ENCODE results near the gene ZNF521.

Gene ZNF521

DNA sequence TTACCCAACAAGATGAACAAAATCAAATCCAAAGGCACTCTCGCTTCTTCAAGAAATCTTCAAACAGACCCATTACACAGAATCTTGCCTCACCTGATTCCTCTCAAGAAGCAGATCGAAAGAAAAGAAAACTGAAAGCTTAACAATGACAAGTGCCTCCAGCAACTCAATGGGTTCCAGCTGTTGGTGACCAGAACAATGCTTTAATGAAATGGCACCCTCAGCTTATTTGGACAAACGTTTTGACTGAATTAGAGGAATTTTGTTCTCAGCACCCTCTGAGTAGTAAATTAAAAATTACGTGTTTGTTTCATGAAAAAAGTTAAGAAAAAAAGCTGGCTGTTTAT lies 211.0 kb downstream of the ZNF521 start:
- no peak overlapping the region for H3K4me3 ChIP-seq (ENCODE audit: low read depth, low read length)
- TF ChIP-seq, protein P1, sequence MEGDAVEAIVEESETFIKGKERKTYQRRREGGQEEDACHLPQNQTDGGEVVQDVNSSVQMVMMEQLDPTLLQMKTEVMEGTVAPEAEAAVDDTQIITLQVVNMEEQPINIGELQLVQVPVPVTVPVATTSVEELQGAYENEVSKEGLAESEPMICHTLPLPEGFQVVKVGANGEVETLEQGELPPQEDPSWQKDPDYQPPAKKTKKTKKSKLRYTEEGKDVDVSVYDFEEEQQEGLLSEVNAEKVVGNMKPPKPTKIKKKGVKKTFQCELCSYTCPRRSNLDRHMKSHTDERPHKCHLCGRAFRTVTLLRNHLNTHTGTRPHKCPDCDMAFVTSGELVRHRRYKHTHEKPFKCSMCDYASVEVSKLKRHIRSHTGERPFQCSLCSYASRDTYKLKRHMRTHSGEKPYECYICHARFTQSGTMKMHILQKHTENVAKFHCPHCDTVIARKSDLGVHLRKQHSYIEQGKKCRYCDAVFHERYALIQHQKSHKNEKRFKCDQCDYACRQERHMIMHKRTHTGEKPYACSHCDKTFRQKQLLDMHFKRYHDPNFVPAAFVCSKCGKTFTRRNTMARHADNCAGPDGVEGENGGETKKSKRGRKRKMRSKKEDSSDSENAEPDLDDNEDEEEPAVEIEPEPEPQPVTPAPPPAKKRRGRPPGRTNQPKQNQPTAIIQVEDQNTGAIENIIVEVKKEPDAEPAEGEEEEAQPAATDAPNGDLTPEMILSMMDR (IDR thresholded peaks at IDR 0.05; ENCODE audit: low read depth, low read length), result no peak

DNA sequence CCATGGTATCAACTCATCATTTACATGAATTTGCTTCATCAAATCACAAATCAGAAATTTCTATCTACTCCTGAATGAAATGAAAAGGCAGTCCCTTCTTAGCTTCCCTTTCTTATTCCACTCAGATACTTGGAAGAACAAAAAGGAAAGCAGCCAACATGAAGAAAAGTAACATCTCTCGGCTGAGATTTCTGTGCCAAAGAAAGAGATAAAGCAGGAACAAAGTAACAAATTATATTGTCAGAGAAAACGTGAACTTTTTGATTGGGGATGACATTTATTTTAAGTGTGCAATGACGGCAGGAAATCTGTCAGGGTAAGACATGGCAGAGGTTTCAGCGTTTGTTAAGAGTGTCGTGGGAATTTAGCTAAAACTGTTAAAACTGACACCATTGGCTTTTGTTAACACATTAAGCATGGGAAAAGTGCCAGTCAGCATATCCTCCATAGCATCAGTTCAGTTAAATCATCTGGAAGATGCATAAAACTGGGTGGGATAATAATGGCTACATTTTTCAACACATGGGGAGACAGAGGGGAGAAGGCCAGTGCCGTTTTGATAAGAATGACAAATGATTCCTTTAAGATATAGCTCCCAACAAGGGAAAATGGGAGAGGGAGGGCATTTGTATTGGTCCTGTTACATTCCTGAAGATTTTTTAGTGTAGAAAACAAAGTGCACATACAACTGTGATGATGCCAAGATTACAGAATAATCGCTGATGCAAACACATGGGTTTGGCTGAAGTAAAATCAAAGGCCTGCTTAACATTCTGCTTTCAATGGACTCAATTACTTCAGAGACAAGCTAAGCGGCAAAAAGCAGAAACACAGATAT lies 211.6 kb downstream of the ZNF521 start:
- no peak overlapping the region for H3K4me3 ChIP-seq (ENCODE audit: low read depth, low read length)
- TF ChIP-seq, protein P1 (IDR thresholded peaks at IDR 0.05; ENCODE audit: low read depth, low read length), result no peak

DNA sequence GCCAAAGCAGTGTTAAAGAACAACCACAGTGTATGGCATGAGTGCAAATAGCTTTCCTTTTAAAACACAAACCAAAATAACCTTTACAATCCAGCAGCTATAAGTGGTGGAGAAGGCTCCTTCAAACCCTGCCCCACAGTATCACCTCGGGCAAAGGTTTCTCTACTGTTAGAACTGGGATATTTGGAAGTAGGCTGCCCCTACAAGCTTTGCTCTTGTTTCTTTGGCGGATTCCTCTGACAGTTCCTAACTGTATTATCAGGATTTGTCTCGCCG lies 214.8 kb downstream of the ZNF521 start:
- TF ChIP-seq, protein P1 (IDR thresholded peaks at IDR 0.05; ENCODE audit: low read depth, low read length), result no peak
- no peak overlapping the region for H3K4me3 ChIP-seq (ENCODE audit: low read depth, low read length)

DNA sequence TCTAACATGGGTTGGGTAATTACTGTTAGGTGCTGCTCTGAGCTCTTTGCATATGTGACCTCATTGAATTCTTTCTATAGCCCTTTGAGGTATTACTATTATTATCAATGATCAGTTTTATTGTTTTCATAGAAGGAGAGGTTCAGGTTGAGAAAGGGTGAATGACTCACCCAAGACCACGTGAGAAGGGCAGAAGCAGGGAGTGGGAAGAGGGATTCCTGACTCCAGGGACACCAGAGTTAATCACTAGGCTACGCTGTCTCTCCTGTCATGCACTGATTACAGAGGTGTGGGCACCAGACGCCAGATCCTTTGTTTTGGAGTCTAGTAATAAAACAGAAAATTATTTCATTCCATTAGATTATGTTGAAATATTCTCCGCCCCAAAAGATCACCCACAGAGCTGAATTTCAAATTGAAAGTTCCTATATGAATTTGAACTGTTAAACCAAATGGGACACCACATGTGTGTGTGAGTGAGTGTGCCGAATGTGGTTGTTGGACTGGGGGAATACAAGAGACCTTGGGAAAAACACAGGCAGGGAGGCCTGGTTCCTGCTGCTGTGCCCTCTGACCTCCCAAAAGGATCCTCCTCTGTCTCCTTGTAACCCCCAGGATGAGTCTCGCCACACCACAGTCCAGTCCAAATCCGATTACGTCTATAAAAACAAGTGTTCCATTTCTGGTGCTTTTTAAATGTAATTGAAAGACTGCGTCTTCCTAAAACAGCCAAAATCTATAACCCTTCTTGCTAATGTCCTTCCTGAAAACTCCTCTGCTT lies 215.4 kb downstream of the ZNF521 start:
- TF ChIP-seq, protein P1 (IDR thresholded peaks at IDR 0.05; ENCODE audit: low read depth, low read length), result no peak
- no peak overlapping the region for H3K4me3 ChIP-seq (ENCODE audit: low read depth, low read length)

DNA sequence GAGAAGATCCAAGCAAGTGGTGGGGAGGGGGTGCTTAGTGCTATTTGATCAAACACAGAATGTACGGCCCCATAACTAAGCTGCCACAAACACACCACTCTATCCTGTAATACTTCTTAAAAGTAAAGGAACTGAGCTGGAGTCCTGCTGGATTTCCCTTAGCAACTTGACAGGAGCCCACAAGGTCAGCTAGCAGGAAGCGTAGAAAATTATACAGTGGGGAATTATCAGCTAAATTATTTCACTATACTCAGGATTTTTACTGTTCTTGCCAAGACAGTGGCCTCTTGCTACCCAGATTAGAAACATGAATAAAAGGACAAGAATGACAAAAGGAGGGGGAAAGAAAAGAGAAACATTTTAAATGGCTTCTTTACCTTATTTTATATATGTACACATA lies 217.1 kb downstream of the ZNF521 start:
- TF ChIP-seq, protein P1 (IDR thresholded peaks at IDR 0.05; ENCODE audit: low read depth, low read length), result no peak
- no peak overlapping the region for H3K4me3 ChIP-seq (ENCODE audit: low read depth, low read length)

DNA sequence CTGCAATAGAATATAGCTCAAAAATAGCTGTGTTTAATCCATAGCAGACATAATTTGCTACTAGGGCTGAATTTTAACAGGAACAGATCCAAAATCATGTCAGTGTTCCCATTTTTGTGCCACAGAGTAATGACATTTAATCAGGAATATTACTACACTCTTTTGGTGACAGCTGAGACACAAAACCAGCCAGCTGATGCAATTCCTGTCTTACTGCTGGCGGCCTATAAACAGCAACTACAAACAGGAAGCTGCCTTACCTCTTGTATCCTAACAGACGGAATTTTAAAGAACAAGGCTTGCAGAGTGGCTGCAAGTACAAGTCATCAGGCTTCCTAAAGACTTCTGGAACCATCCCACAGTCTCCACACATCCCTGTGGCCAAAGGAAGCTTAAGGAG lies 218.1 kb downstream of the ZNF521 start:
- TF ChIP-seq, protein P1 (IDR thresholded peaks at IDR 0.05; ENCODE audit: low read depth, low read length), result no peak
- H3K4me3 ChIP-seq (ENCODE audit: low read depth, low read length), result no peak overlapping the region

DNA sequence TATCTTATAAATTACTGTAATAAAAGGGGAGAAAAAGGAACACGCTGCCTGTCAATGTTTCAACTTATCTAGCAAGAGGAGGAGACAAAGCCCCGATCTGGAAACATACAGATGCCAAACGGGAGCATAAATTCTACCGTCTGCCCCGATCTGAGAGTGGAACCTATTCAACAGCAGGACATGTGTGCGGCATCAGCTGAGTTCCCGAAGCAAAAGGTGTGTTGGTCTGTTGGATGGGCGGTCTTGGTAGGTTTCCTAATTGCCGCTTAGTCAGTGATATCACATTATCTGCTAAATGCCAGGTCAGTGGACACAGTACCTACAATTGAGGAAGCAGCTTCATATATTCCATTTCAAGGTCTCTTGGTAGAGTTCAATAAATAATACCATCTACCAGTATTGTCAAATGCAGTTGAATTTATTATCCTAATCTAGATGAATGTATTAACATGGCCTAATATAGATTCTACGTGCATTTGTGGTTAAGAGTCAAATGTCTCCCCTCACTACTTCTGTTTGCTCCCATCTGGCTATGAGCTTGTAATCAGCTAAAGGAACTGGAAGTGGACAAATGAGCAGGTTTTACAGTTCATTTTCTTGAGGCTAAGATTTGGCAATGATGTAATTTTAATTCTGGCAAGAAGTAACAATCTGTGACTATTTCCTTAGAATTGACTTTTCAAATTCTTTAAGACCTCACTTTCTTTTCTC lies 219.0 kb downstream of the ZNF521 start:
- H3K4me3 ChIP-seq (ENCODE audit: low read depth, low read length), result no peak overlapping the region
- TF ChIP-seq, protein P1 (IDR thresholded peaks at IDR 0.05; ENCODE audit: low read depth, low read length), result no peak
